Memory B cell (primary cell): ENCODE data around the gene TGM4.

Experiments
- ATAC-seq: fragments of 150-1000 bp; cut with Tn5 transposase; 2 replicates; pipeline ENCODE4 v1.10.0; 2021; ENCODE audit warnings: low read depth, mild to moderate bottlenecking, moderate library complexity
- DNase-seq, 2 donors: peaks; one replicate each; pipeline ENCODE4 v3.0.0; 2022; ENCODE audit warnings: low spot score in 2 of 2
- H3K27ac Mint-ChIP-seq: one replicate; pipeline ENCODE4 v1.8.0; 2022; ENCODE audit warnings: mild to moderate bottlenecking, moderate library complexity, mixed read lengths
- H3K27me3 Mint-ChIP-seq: one replicate; pipeline ENCODE4 v1.8.0; 2022; ENCODE audit warnings: mixed read lengths
- H3K36me3 Mint-ChIP-seq: one replicate; pipeline ENCODE4 v1.8.0; 2022; ENCODE audit warnings: mild to moderate bottlenecking, mixed read lengths
- H3K4me1 Mint-ChIP-seq: one replicate; pipeline ENCODE4 v1.8.0; 2022; ENCODE audit warnings: mixed read lengths
- H3K4me3 Mint-ChIP-seq: one replicate; pipeline ENCODE4 v1.8.0; 2022; ENCODE audit warnings: mild to moderate bottlenecking, moderate library complexity, mixed read lengths
- H3K9me3 Mint-ChIP-seq: one replicate; pipeline ENCODE4 v1.8.0; 2022; ENCODE audit warnings: mixed read lengths

TGM4 gene

DNA sequence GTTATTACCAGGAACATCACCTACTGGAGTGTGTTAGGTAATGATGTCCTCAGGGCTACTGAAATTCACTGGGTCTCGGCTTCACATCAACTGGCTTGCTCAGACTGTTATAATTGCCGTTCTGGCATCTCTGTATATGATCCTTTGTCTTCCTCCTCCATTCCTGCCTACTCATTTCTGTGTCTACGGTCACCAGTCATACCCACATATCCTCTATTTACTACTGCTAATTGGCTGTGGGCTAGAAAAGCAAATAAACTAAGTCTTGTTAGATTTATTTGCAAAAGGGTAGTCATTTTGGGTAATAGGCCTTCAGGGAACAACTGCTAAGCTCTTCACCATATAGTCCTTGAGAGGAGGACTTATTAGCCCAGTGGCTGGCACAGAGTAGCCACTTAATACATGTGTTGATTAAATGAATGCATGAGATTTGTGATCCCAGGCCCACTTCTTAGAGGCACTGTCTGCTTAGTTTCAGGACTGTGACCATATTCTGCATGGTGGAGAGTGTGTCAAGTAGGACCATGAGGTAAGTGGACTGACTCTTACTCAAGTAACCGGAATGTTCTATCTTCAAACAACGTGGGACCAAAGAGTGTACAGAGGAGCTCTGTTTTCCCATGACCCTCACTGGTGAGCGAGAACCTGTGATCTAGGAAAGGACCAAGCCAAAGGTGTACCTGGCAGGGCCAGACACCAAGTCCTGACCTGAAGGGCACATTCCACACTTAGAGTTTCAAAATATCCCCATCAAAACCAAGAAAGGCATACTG lies 88.4 kb downstream of the TGM4 start:
- ATAC-seq, result no peak
- Mint-ChIP-seq H3K27me3 (no peaks in the 10 kb centered on the region), H3K36me3 (peaks cover 5% of the 10 kb centered on the region), H3K9me3 (no peaks in the 10 kb centered on the region), H3K4me1 (peaks cover 30% of the 10 kb centered on the region), H3K4me3 (no peak overlapping the region), H3K27ac (peak overlapping the region; percentile 25)
- no peak for DNase-seq

- peaks cover 34% of the 10 kb centered on the region for H3K4me1 Mint-ChIP-seq
- no peak overlapping the region for H3K27ac Mint-ChIP-seq
Measured at GRCh38 chr3:44963571-44964325, 89.3 kb downstream of the TGM4 start.

More at GRCh38 chr3:44963571-44964325, 89.3 kb downstream of the TGM4 start:
- Mint-ChIP-seq H3K9me3 (no peaks in the 10 kb centered on the region), H3K27me3 (no peaks in the 10 kb centered on the region), H3K4me3 (no peak overlapping the region), H3K36me3 (peaks cover 5% of the 10 kb centered on the region)
- no peak for ATAC-seq
- no peak for DNase-seq
